H1 (cell line): ENCODE results near the gene ENAH. TPM values are rescaled to one million over a fixed set of nuclear protein-coding genes. Genes with fewer than 3 reads are reported as not detected.

Source experiments
- EZH2 ChIP-seq: fragments of 200-600 bp; sonication (generic); IDR thresholded peaks from 2 replicates; pipeline ENCODE4 v1.7.1; 2012; ENCODE audit warnings: low read depth, mild to moderate bottlenecking, moderate library complexity, low read length, inconsistent platforms; ENCODE audit not compliant: severe bottlenecking
- polyA plus RNA-seq, 7 experiments: library from polyadenylated mRNA; depleted of rRNA in 3 of 7; stranded (reverse) in 5 of 7; unstranded in 2 of 7; fragments of >200 nt in 5 of 7; fragments of 200-250 nt in 2 of 7; gene quantifications; 1 replicate in 5 of 7; 2 replicates in 1 of 7; 4 replicates in 1 of 7; pipeline versions ENCODE4 v1.2.1 to v1.2.3, GENCODE V29; 2011 to 2013; ENCODE audit warnings: missing spikeins in 2 of 7, mixed read lengths in 2 of 7
- total RNA-seq: library from RNA; stranded (reverse); fragmentation: NEBNext Ultra II Directional; extraction: Animal tissue kit (Norgen Biotek cat#: 25700); gene quantifications from 2 replicates; pipeline ENCODE4 v1.2.1, GENCODE V29; 2021
- TF ChIP-seq, protein P1 (sequence below), 3 experiments: IDR thresholded peaks; 1 replicate in 2 of 3; 2 replicates in 1 of 3; pipeline versions ENCODE4 v1.5.1 to v1.6.1; 2011; ENCODE audit warnings: low read length in 3 of 3, mild to moderate bottlenecking in 3 of 3, inconsistent platforms in 2 of 3, low read depth in 1 of 3, moderate library complexity in 1 of 3; ENCODE audit not compliant: insufficient read depth in 1 of 3; ENCODE audit errors: control extremely low read depth in 1 of 3

ENAH gene
- total and polyA plus RNA-seq, 2 of the 8 experiments (the other 6 are each of a cell fraction or from before 2014, with no cell fraction given) = 39.1 to 335 TPM

DNA sequence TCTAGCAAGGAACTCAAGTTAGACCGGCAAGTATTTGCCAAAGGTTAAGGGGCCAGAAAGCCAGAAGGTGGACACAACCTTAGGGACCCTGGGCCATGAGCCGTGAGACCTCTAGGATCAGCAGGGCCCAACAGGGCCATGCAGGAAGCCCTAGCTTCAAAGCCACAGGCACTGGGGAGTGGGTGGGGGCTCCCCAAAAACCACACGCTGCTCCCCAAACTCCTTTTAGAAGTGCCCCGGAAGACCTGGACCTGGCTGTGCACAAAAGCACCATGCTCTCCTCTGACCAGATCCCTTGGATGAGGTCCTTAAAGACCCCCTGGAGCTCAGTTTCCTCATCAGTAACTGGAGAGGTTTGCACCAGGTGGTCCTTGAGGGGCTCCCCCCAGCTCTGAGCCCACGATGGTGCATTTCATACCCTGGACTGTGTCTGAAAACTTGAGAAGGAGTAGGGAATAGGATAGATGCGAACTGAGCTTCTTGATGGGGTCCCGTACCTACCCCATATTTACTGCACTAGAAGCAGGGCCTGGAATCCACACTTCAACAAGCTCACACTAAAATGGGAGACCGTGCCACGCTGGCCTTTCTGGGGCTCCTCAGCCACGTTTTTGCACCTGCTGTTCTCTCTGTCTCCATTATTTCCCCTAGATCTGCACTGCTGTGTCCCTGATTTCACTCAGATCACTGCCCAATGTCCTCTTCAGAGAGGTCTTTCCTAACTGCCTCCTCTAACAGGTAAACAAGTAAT lies 184.5 kb downstream of the ENAH start (continued):
- TF ChIP-seq, protein P1, sequence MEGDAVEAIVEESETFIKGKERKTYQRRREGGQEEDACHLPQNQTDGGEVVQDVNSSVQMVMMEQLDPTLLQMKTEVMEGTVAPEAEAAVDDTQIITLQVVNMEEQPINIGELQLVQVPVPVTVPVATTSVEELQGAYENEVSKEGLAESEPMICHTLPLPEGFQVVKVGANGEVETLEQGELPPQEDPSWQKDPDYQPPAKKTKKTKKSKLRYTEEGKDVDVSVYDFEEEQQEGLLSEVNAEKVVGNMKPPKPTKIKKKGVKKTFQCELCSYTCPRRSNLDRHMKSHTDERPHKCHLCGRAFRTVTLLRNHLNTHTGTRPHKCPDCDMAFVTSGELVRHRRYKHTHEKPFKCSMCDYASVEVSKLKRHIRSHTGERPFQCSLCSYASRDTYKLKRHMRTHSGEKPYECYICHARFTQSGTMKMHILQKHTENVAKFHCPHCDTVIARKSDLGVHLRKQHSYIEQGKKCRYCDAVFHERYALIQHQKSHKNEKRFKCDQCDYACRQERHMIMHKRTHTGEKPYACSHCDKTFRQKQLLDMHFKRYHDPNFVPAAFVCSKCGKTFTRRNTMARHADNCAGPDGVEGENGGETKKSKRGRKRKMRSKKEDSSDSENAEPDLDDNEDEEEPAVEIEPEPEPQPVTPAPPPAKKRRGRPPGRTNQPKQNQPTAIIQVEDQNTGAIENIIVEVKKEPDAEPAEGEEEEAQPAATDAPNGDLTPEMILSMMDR (IDR thresholded peaks at IDR 0.05; ENCODE audit: control extremely low read depth in 1 of 3, insufficient read depth in 1 of 3, low read depth in 1 of 3, low read length in 3 of 3) = no peak
- TF ChIP-seq EZH2 = no peak
